GM12874 (cell line): Measurements from ENCODE around the gene TMPRSS4.

ENCODE experiments used
- CTCF ChIP-seq: IDR thresholded peaks from 2 replicates; pipeline ENCODE4 v1.5.1; 2011; ENCODE audit warnings: low read depth, mild to moderate bottlenecking, control low read depth, low read length, moderate library complexity; ENCODE audit not compliant: insufficient read depth

The TMPRSS4 gene

GRCh38 chr11:118126082-118126838 lies 49.4 kb downstream of the TMPRSS4 start:
- TF ChIP-seq CTCF = no peak

- no peak for TF ChIP-seq CTCF
Measured at GRCh38 chr11:118128310-118128709, 51.4 kb downstream of the TMPRSS4 start.

- no peak for TF ChIP-seq CTCF
Measured at GRCh38 chr11:118128721-118129470, 52.0 kb downstream of the TMPRSS4 start.

- no peak for TF ChIP-seq CTCF
Measured at GRCh38 chr11:118129471-118130172, 52.7 kb downstream of the TMPRSS4 start.

- TF ChIP-seq CTCF = no peak
Measured at GRCh38 chr11:118132385-118133151, 55.7 kb downstream of the TMPRSS4 start.

- no peak for TF ChIP-seq CTCF
Measured at GRCh38 chr11:118133816-118134215, 56.9 kb downstream of the TMPRSS4 start.
